Calu3 (cell line): Measurements from ENCODE around the gene HLX. TPM values are rescaled to one million over a fixed set of nuclear protein-coding genes. Genes with fewer than 3 reads are reported as not detected.

Source experiments
- BruUV-seq: library from RNA; stranded (reverse); fragments of 400-500 nt; replicated peaks from 2 replicates; lab custom pipeline; 2021; lab: Mats Ljungman, UMichigan
- CTCF ChIA-PET: fragments of 300-600 bp; sonication (Branson Sonifier 250); formaldehyde crosslinking; loops from one replicate; lab custom pipeline; 2022; ENCODE audit warnings: antibody characterized with exemption; lab: Charles Lee
- DNase-seq: peaks from one replicate; pipeline ENCODE4 v3.0.0; 2022
- H3K27ac Mint-ChIP-seq: one replicate; pipeline ENCODE4 v1.8.0; 2022; ENCODE audit warnings: mixed read lengths; ENCODE audit not compliant: unreplicated experiment
- H3K27me3 Mint-ChIP-seq: one replicate; pipeline ENCODE4 v1.8.0; 2022; ENCODE audit warnings: mixed read lengths; ENCODE audit not compliant: unreplicated experiment
- H3K36me3 Mint-ChIP-seq: one replicate; pipeline ENCODE4 v1.8.0; 2022; ENCODE audit warnings: mild to moderate bottlenecking, moderate library complexity, mixed read lengths; ENCODE audit not compliant: insufficient read depth, unreplicated experiment
- H3K4me1 Mint-ChIP-seq: one replicate; pipeline ENCODE4 v1.8.0; 2022; ENCODE audit warnings: mild to moderate bottlenecking, low read depth, mixed read lengths; ENCODE audit not compliant: unreplicated experiment
- H3K4me3 Mint-ChIP-seq: one replicate; pipeline ENCODE4 v1.8.0; 2022; ENCODE audit warnings: mild to moderate bottlenecking, low read depth, moderate library complexity, mixed read lengths; ENCODE audit not compliant: unreplicated experiment
- H3K9me3 Mint-ChIP-seq: one replicate; pipeline ENCODE4 v1.8.0; 2022; ENCODE audit warnings: low read depth, mixed read lengths; ENCODE audit not compliant: unreplicated experiment
- CTCF ChIP-seq: fragments of 200-600 bp; IDR thresholded peaks from one replicate; pipeline ENCODE4 v1.8.0; 2022; ENCODE audit warnings: antibody characterized with exemption; ENCODE audit not compliant: unreplicated experiment
- intact Hi-C: fragments of 100-400 bp; cut with micrococcal nuclease; formaldehyde crosslinking; loops from one replicate; pipeline ENCODE4 v1.10.0; 2022; ENCODE audit not compliant: unreplicated experiment
- total RNA-seq: library from RNA; stranded (reverse); gene quantifications from 2 replicates; pipeline ENCODE4 v1.2.3, GENCODE V29; 2022

Gene HLX
- total RNA-seq, 1 experiment from 2014 or later: 0.09 TPM

- H3K27ac Mint-ChIP-seq: no peak overlapping the region
- no TSS peak for BruUV-seq
- no peaks in the 10 kb centered on the region for H3K4me1 Mint-ChIP-seq
- peaks cover 2% of the 10 kb centered on the region for H3K9me3 Mint-ChIP-seq
- no peak overlapping the region for H3K4me3 Mint-ChIP-seq
- CTCF ChIA-PET: no interaction called here
- DNase-seq: no peak
- intact Hi-C loops: no loop called here
- H3K27me3 Mint-ChIP-seq: peaks cover 21% of the 10 kb centered on the region
- no peak for TF ChIP-seq CTCF
- H3K36me3 Mint-ChIP-seq: no peaks in the 10 kb centered on the region
Measured at GRCh38 chr1:220894025-220894923, 15.0 kb downstream of the HLX start.

- CTCF ChIA-PET: no interaction called here
- intact Hi-C loops: no loop called here
- H3K9me3 Mint-ChIP-seq: peaks cover 2% of the 10 kb centered on the region
- no peak for TF ChIP-seq CTCF
- no TSS peak for BruUV-seq
- no peak overlapping the region for H3K4me3 Mint-ChIP-seq
- no peaks in the 10 kb centered on the region for H3K36me3 Mint-ChIP-seq
- peaks cover 18% of the 10 kb centered on the region for H3K27me3 Mint-ChIP-seq
- H3K4me1 Mint-ChIP-seq: no peaks in the 10 kb centered on the region
- no peak for DNase-seq
- no peak overlapping the region for H3K27ac Mint-ChIP-seq
Measured at GRCh38 chr1:220894924-220895256, 15.6 kb downstream of the HLX start.

GRCh38 chr1:220895412-220895946 lies 16.2 kb downstream of the HLX start:
- no peak for TF ChIP-seq CTCF
- H3K4me1 Mint-ChIP-seq: no peaks in the 10 kb centered on the region
- H3K9me3 Mint-ChIP-seq: peaks cover 4% of the 10 kb centered on the region
- no peak for DNase-seq
- intact Hi-C loops: no loop called here
- no peaks in the 10 kb centered on the region for H3K36me3 Mint-ChIP-seq
- no peak overlapping the region for H3K27ac Mint-ChIP-seq
- H3K27me3 Mint-ChIP-seq: peaks cover 18% of the 10 kb centered on the region
- no peak overlapping the region for H3K4me3 Mint-ChIP-seq
- no TSS peak for BruUV-seq
- CTCF ChIA-PET: no interaction called here

- no peak overlapping the region for H3K4me3 Mint-ChIP-seq
Measured at GRCh38 chr1:220896092-220896491, 16.8 kb downstream of the HLX start.

More at GRCh38 chr1:220896092-220896491, 16.8 kb downstream of the HLX start:
- peaks cover 5% of the 10 kb centered on the region for H3K9me3 Mint-ChIP-seq
- intact Hi-C loops: no loop called here
- H3K27me3 Mint-ChIP-seq: peaks cover 18% of the 10 kb centered on the region
- no peak overlapping the region for H3K27ac Mint-ChIP-seq
- no peak for TF ChIP-seq CTCF
- H3K4me1 Mint-ChIP-seq: no peaks in the 10 kb centered on the region
- BruUV-seq: no TSS peak
- no peaks in the 10 kb centered on the region for H3K36me3 Mint-ChIP-seq
- CTCF ChIA-PET: no interaction called here
- no peak for DNase-seq
